GM18867 (cell line): ENCODE data around the gene SLITRK1.

Experiments used
- ATAC-seq: cut with Tn5 transposase; IDR thresholded peaks from one replicate; pipeline ENCODE4 v1.9.1; 2021; ENCODE audit warnings: mild to moderate bottlenecking, moderate library complexity; ENCODE audit not compliant: unreplicated experiment

The SLITRK1 gene, protein sequence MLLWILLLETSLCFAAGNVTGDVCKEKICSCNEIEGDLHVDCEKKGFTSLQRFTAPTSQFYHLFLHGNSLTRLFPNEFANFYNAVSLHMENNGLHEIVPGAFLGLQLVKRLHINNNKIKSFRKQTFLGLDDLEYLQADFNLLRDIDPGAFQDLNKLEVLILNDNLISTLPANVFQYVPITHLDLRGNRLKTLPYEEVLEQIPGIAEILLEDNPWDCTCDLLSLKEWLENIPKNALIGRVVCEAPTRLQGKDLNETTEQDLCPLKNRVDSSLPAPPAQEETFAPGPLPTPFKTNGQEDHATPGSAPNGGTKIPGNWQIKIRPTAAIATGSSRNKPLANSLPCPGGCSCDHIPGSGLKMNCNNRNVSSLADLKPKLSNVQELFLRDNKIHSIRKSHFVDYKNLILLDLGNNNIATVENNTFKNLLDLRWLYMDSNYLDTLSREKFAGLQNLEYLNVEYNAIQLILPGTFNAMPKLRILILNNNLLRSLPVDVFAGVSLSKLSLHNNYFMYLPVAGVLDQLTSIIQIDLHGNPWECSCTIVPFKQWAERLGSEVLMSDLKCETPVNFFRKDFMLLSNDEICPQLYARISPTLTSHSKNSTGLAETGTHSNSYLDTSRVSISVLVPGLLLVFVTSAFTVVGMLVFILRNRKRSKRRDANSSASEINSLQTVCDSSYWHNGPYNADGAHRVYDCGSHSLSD

GRCh38 chr13:83881917-83882605, at the start of gene SLITRK1:
Gene SLITRK1, minus strand, starts transcription at chr13:83882474. Its CDS starts 967 bp downstream, at chr13:83881507.
- ATAC-seq: no peak

DNA sequence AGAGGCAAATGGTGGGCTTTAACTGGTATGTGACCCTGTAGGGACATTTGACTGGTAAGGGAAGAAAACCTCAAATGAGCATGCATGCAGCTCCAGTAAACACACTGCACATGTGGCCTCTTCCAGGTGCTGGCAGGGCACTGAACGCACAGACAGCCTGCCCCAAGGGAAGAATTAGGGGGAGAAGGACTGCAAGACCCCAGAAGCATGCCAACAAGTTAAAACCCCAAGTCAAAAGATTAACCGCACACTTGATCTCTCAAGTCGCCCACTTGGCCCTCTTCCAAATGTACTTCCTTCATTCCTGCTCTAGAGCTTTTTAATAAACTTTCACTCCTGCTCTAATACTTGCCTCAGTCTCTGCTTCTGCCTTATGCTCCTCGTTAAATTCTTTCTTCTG, 46.9 kb upstream of the SLITRK1 start:
- no peak for ATAC-seq

DNA sequence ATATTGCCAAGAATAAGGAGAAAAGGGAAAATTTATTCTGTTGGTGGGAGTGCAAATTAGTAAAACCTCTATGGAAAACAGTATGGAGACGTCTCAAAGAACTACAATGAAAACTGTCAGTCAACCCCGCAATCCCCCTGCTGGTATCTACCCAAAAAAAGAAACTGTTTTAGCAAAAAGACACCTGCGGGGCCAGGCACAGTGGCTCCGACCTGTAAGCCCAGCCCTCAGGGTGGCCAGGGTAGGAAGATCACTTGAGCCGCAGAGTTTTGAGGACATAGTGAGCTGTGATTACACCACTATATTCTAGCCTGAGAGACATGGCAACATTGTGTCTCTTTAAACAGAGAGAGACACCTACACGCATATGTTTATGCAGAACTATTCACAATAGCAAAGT, 37.5 kb upstream of the SLITRK1 start:
- ATAC-seq: no peak

GRCh38 chr13:83914368-83914767, 32.1 kb upstream of the SLITRK1 start:
- no peak for ATAC-seq

GRCh38 chr13:83907196-83907989, 25.1 kb upstream of the SLITRK1 start:
- no peak for ATAC-seq

DNA sequence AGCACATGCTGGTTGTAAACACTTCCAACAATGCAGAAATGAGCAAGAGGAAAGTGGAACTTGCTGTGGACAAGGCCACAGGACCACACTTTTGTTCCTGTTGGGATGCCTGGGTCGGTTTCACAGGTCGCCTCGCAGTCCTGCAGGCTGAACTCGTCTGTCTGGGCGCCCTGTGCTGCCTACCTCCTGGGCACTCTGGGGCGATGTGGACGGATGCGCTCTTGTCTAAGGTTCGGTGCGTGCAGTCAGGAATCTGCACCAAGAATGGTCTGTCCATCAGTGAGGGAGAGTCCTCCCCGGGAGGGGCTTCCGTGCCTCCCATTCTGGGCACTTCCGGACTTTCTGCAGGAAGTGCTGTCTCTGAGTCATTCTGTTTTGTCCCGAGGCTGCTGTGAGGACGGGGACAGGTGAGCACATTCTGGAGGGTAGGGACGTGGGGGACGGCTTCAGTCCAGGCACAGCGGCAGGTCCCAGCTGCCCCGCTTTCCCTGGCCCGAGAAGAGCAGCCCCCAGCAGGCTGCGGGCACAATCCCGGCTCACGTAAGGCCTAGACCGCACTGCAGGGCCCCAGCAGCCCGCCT, 24.1 kb upstream of the SLITRK1 start:
- ATAC-seq: no peak

GRCh38 chr13:83905641-83906040, 23.4 kb upstream of the SLITRK1 start:
- no peak for ATAC-seq

GRCh38 chr13:83895994-83896580, 13.8 kb upstream of the SLITRK1 start:
- ATAC-seq: no peak

GRCh38 chr13:83890358-83890757, 8.1 kb upstream of the SLITRK1 start:
- ATAC-seq: no peak

DNA sequence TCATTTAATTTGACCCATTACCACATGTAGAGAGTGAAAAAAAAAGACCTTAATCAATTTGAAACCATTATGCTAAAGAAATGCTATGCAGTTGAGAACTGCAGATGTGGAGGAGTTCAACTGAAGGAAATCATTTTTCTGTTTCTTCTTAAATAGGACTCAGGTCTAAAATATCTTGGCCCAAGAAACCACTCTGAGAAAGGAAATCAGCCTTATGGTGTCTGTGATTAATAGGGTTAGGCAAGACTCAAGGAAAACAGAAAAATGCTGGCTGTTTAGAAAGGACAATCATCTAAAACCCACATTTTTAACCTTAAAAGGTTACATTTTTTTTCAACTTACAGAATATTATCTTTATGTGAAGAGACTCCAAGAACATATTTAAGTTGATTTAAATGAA, 1.9 kb upstream of the SLITRK1 start:
- no peak for ATAC-seq

GRCh38 chr13:83883061-83883523, 818 bp upstream of the SLITRK1 start:
- no peak for ATAC-seq

- ATAC-seq: no peak
Measured at GRCh38 chr13:83882606-83882959, 309 bp upstream of the SLITRK1 start.

- ATAC-seq: no peak
Measured at GRCh38 chr13:83881140-83881684, 1.1 kb downstream of the SLITRK1 start.

DNA sequence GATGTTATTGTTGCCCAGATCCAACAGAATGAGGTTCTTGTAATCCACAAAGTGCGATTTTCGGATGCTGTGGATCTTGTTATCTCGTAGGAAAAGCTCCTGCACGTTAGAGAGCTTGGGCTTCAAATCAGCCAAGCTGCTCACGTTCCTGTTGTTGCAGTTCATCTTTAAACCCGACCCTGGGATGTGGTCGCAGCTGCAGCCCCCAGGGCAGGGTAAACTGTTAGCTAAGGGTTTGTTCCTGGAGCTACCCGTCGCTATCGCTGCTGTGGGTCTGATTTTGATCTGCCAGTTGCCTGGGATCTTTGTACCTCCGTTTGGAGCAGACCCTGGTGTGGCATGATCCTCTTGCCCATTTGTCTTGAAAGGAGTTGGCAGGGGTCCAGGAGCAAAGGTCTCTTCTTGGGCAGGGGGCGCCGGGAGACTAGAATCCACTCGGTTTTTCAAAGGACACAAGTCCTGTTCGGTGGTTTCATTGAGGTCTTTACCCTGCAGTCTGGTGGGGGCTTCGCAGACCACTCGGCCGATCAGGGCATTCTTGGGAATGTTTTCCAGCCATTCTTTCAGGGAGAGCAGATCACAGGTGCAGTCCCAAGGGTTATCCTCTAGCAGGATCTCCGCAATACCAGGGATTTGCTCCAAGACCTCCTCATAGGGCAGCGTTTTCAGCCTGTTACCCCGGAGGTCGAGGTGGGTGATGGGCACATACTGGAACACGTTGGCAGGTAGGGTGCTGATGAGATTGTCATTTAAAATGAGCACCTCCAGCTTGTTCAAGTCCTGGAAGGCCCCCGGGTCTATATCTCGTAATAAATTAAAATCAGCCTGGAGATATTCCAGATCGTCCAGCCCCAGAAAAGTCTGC, 1.8 kb downstream of the SLITRK1 start:
- ATAC-seq: no peak

DNA sequence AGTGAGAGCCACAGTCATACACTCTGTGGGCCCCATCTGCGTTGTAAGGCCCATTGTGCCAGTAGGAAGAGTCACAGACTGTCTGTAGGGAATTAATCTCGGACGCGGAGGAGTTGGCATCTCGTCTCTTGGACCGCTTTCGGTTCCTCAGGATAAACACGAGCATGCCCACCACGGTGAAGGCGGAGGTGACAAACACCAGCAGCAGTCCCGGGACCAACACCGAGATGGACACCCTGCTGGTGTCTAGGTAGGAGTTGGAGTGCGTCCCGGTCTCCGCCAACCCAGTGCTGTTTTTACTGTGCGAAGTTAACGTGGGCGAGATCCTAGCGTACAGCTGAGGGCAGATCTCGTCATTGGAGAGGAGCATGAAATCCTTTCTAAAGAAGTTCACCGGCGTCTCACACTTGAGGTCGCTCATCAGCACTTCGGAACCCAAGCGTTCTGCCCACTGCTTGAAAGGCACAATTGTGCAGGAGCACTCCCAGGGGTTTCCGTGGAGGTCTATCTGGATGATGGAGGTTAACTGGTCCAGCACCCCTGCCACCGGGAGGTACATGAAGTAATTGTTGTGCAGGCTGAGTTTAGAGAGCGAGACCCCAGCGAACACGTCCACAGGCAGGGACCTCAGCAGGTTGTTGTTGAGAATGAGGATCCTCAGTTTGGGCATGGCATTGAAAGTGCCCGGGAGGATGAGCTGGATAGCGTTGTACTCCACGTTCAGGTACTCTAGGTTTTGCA, 2.7 kb downstream of the SLITRK1 start:
- no peak for ATAC-seq

GRCh38 chr13:83878691-83879430, 3.4 kb downstream of the SLITRK1 start:
- no peak for ATAC-seq

DNA sequence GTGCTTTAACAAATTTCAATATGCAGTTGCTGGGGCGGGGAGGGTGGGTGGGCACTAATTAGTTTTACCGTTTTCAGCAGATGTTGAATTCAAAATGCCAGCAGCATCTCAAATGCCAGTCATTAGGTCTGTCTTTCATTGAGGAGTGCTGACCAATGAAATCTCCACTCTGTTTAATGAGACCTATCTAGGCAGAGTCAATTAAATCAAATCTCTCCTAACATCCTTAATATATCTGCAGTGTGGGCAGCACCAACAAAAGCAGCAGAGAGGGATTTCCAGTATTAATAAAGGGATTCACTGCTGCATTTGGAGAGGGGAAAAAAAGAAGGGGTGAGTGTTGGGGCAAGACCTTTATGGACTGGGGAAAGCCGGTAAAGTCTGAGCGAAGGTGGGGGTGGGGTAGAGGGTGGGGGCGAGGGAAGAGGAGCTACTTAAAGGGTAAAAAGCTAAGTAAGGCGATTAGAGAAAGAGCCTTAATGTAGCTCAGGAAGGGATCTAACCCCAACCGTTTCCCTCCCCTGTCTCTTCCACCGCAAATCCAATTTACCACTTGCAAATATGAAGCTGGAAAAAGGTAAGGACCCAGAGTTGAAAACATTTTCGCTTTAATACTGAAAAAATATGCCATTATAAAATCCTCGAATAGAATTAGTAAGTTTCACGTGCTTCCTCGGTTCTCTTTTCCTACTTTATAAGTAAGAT, 4.5 kb downstream of the SLITRK1 start:
- ATAC-seq: no peak
